ENCODE data around the gene MCM5.

DNA sequence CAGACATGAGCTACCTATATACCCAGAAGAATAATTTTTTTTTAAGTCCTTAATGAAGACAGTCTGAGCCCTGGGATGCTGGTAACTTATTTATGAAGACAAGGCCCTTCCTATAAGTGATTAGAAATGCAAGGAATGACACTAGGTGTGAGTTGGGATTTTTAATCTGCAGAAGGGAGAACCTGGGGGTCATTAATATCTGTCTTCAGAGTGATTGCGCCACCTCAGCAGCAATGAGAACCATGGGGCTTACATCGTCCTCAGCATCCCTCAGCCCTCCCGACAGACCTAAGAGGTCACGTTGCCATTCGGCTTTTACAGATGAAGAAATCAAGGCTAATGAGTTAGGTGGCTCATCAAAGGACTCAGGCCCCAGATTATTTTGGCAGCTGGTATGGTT, 55.6 kb downstream of the MCM5 start:
- TF ChIP-seq, protein P1, sequence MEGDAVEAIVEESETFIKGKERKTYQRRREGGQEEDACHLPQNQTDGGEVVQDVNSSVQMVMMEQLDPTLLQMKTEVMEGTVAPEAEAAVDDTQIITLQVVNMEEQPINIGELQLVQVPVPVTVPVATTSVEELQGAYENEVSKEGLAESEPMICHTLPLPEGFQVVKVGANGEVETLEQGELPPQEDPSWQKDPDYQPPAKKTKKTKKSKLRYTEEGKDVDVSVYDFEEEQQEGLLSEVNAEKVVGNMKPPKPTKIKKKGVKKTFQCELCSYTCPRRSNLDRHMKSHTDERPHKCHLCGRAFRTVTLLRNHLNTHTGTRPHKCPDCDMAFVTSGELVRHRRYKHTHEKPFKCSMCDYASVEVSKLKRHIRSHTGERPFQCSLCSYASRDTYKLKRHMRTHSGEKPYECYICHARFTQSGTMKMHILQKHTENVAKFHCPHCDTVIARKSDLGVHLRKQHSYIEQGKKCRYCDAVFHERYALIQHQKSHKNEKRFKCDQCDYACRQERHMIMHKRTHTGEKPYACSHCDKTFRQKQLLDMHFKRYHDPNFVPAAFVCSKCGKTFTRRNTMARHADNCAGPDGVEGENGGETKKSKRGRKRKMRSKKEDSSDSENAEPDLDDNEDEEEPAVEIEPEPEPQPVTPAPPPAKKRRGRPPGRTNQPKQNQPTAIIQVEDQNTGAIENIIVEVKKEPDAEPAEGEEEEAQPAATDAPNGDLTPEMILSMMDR (IDR thresholded peaks at IDR 0.05): no peak
- TF ChIP-seq POLR2A (IDR thresholded peaks at IDR 0.05): no peak
